Vagina (tissue), 2 donors: ENCODE measurements around the gene IGFBP6.
"Not testable (repeated sequence)": the region's sequence is repeated elsewhere in the genome, so short reads cannot be mapped to it uniquely, and the experiment has no call there.

ENCODE experiments used
- CTCF ChIP-seq, 3 experiments: fragments of 450-650 bp in 2 of 3; fragments of 200-600 bp in 1 of 3; sonication (generic) in 1 of 3; IDR thresholded peaks; one replicate each; pipeline ENCODE4 v1.5.1; 2017 to 2019; ENCODE audit warnings: antibody characterized with exemption in 3 of 3, mild to moderate bottlenecking in 2 of 3, moderate library complexity in 2 of 3
- POLR2AphosphoS5 ChIP-seq, 2 donors: sonication (generic); formaldehyde crosslinking; IDR thresholded peaks; one replicate each; pipeline ENCODE4 v1.9.0; 2017; ENCODE audit warnings: antibody characterized with exemption in 2 of 2, mild to moderate bottlenecking in 2 of 2, low read depth in 1 of 2; ENCODE audit not compliant: insufficient read depth in 1 of 2

GRCh38 chr12:53112431-53112830 lies 15.0 kb downstream of the IGFBP6 start:
- TF ChIP-seq CTCF (IDR thresholded peaks at IDR 0.05); POLR2AphosphoS5 (IDR thresholded peaks at IDR 0.05; ENCODE audit: insufficient read depth in 1 of 2, low read depth in 1 of 2): not testable (repeated sequence)
